ENCODE results near the gene GNAS. TPM values are rescaled to one million over a fixed set of nuclear protein-coding genes. Genes with fewer than 3 reads are reported as not detected.
"Not testable (repeated sequence)": the region's sequence is repeated elsewhere in the genome, so short reads cannot be mapped to it uniquely, and the experiment has no call there.

GNAS gene
- total RNA-seq, 1 experiment from 2014 or later, result 1,108 TPM

- DNase-seq (ENCODE audit: low read depth), result no peak
Observed at GRCh38 chr20:58828136-58828535, 24.4 kb upstream of the GNAS start.

- DNase-seq (ENCODE audit: low read depth), result not testable (repeated sequence)
Observed at GRCh38 chr20:58828804-58829203, 23.7 kb upstream of the GNAS start.

GRCh38 chr20:58829531-58829941 lies 23.0 kb upstream of the GNAS start:
- DNase-seq (ENCODE audit: low read depth), result peak; percentile 80

GRCh38 chr20:58832457-58832856 lies 20.1 kb upstream of the GNAS start:
- peak; percentile 82 for DNase-seq (ENCODE audit: low read depth)

GRCh38 chr20:58833921-58834320 lies 18.6 kb upstream of the GNAS start:
- peak; percentile 89 for DNase-seq (ENCODE audit: low read depth)

- DNase-seq (ENCODE audit: low read depth), result peak; percentile 85
Observed at GRCh38 chr20:58835231-58835630, 17.3 kb upstream of the GNAS start.

- DNase-seq (ENCODE audit: low read depth), result no peak
Observed at GRCh38 chr20:58836616-58837204, 15.8 kb upstream of the GNAS start.

- no peak for DNase-seq (ENCODE audit: low read depth)
Observed at GRCh38 chr20:58837717-58838116, 14.8 kb upstream of the GNAS start.

GRCh38 chr20:58838174-58838573 lies 14.3 kb upstream of the GNAS start:
- DNase-seq (ENCODE audit: low read depth), result peak; percentile 44

GRCh38 chr20:58839474-58839874 lies 13.0 kb upstream of the GNAS start:
- peak; percentile 57 for DNase-seq (ENCODE audit: low read depth)

- DNase-seq (ENCODE audit: low read depth), result no peak
Observed at GRCh38 chr20:58839991-58840747, 12.3 kb upstream of the GNAS start.

GRCh38 chr20:58840816-58841538 lies 11.5 kb upstream of the GNAS start:
- no peak for DNase-seq (ENCODE audit: low read depth)

GRCh38 chr20:58841539-58842264 lies 10.8 kb upstream of the GNAS start:
- no peak for DNase-seq (ENCODE audit: low read depth)

GRCh38 chr20:58842276-58842675 lies 10.2 kb upstream of the GNAS start:
- DNase-seq (ENCODE audit: low read depth), result no peak

- no peak for DNase-seq (ENCODE audit: low read depth)
Observed at GRCh38 chr20:58843128-58843556, 9.4 kb upstream of the GNAS start.

- DNase-seq (ENCODE audit: low read depth), result no peak
Observed at GRCh38 chr20:58845706-58846105, 6.8 kb upstream of the GNAS start.

GRCh38 chr20:58847463-58847862 lies 5.1 kb upstream of the GNAS start:
- no peak for DNase-seq (ENCODE audit: low read depth)

GRCh38 chr20:58850693-58851174 lies 1.8 kb upstream of the GNAS start, which contains the start of gene GNAS-AS1:
TSS of gene GNAS-AS1 (minus strand) at chr20:58850902.
- DNase-seq (ENCODE audit: low read depth), result peak; percentile 87

GRCh38 chr20:58851221-58851968 lies 1.1 kb upstream of the GNAS start:
- DNase-seq (ENCODE audit: low read depth), result no peak

- no peak for DNase-seq (ENCODE audit: low read depth)
Observed at GRCh38 chr20:58851969-58852458, 502 bp upstream of the GNAS start.

GRCh38 chr20:58853466-58853865 lies 950 bp downstream of the GNAS start:
- DNase-seq (ENCODE audit: low read depth), result no peak
